ENCODE results near the gene NPBWR2.
A peak's percentile ranks its signal among the peaks of the same experiment; 100 is the strongest.

- TF ChIP-seq RAD21 (IDR thresholded peaks at IDR 0.05; ENCODE audit: low read depth) (no peak), EZH2 (IDR thresholded peaks at IDR 0.05) (no peak), YY1 (IDR thresholded peaks at IDR 0.05; ENCODE audit: extremely low read depth, insufficient replicate concordance, low read depth, low read length) (no peak), POLR2A (IDR thresholded peaks at IDR 0.05; ENCODE audit: borderline replicate concordance, extremely low read depth, insufficient read depth, insufficient read length) (no peak), CTCF (IDR thresholded peaks at IDR 0.05 in 2 of 3, conservative IDR thresholded peaks at IDR 0.05 in 1 of 3; ENCODE audit: borderline replicate concordance in 1 of 3, insufficient read depth in 1 of 3, low read depth in 2 of 3, low read length in 2 of 3) (peak in 2 of 3 experiments; percentile 49 to 52; a peak in 4 of 6 replicates), EGR1 (IDR thresholded peaks at IDR 0.05; ENCODE audit: low read depth) (no peak), ATF3 (IDR thresholded peaks at IDR 0.05) (no peak), POLR2AphosphoS5 (IDR thresholded peaks at IDR 0.05; ENCODE audit: low read depth, low read length) (no peak)
Measured at GRCh38 chr20:64053841-64054661, 53.3 kb downstream of the NPBWR2 start.
